ENCODE measurements around the gene TFF1. TPM values are rescaled to one million over a fixed set of nuclear protein-coding genes. Genes with fewer than 3 reads are reported as not detected.

Gene TFF1
- total RNA-seq, 1 experiment from 2014 or later, result not detected

GRCh38 chr21:42350318-42350910 lies 15.9 kb downstream of the TFF1 start:
- no peak for DNase-seq (ENCODE audit: low spot score)
- in situ Hi-C loops (cut with HindIII; ENCODE audit: low sequenced_read_pairs), result no loop called here

DNA sequence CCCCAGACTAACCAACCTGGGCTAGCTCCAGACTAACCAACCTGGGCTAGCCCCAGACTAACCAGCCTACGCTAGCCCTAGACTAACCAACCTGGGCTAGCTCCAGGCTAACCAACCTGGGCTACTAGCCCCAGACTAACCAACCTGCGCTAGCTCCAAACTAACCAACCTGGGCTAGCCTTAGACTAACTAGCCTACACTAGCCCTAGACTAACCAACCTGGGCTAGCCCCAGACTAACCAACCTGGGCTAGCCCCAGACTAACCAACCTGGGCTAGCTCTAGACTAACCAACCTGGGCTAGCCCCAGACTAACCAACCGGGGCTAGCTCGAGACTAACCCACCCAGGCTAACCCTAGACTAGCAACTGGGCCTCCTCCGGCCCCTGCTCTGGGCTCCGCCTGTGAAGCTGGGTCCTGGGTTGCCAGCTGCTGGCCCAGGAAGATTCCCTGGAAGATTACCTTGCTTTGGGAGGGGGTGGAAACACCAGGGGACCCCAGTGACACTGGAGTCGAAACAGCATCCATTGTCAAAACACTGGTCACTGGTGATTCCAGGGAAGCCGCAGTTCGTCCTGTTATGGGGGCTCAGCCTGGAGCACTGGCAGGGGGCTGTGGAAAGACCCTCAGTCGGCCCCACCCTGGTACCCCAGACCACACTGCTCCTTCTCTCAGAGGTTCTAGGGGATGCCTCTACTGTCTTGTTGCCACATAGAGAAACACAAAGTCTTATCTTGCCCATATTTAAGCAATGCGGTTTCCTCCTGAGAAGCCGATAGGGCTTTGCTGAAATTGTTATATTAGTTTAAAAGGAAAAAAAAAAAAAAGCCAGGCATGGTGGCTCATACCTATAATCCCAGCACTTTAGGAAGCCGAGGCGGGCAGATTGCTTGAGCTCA lies 16.7 kb downstream of the TFF1 start:
- DNase-seq (ENCODE audit: low spot score), result no peak
- in situ Hi-C loops (cut with HindIII; ENCODE audit: low sequenced_read_pairs), result loop anchor here (10.0 kb wide), 1 partner anchor 55 kb away; the partner anchor contains the start of gene UBASH3A

DNA sequence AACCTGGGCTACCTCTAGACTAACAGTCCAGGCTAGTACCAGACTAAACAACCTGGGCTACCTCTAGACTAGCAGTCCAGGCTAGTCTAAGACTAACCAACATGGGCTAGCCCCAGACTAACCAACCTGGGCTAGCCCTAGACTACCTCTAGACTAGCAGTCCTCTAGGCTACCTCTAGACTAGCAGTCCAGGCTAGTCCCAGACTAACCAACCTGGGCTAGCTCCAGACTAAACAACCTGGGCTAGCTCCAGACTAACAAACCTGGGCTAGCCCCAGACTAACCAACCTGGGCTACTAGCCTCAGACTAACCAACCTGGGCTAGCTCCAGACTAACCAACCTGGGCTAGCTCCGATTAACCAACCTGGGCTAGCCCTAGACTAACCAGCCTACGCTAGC lies 17.6 kb downstream of the TFF1 start:
- in situ Hi-C loops (cut with HindIII; ENCODE audit: low sequenced_read_pairs), result loop anchor here (10.0 kb wide), 1 partner anchor 56 kb away; the partner anchor contains the start of gene UBASH3A
- no peak for DNase-seq (ENCODE audit: low spot score)

DNA sequence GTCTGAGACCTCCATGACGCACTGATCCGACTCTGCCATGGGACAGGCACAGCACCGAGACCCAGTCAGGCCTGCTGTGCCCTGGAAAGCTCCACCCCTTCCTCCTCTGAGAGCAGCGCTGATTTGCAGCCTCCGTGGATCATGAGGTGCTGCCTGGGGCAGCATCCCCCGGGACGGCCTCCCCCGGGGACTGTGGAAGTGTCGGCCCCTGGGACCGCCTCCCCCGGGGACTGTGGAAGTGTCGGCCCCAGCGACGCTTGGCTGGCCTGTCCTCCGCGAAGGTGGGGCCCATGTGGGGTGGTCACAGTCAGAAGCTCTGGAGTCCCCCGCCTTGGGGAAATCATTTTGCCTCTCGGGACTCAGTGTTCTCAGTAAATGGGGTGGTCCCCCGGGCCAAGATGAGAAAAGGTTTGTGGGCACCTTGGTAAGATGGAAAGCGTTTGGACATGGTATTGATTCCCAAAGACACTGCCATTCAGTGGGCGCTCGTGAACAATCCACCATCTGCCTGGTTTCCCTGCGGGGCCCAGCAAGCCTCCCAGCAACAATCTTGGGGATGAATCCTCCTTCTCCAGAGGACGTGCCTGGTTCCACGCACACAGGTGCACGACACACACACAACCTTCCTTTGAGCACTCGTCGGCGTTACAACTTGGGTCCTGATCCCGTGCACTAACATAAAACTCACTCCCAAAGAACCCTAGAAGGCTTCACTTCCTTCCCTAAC lies 18.6 kb downstream of the TFF1 start:
- no peak for DNase-seq (ENCODE audit: low spot score)
- in situ Hi-C loops (cut with HindIII; ENCODE audit: low sequenced_read_pairs), result loop anchor here (10.0 kb wide), 1 partner anchor 57 kb away; the partner anchor contains the start of gene UBASH3A

DNA sequence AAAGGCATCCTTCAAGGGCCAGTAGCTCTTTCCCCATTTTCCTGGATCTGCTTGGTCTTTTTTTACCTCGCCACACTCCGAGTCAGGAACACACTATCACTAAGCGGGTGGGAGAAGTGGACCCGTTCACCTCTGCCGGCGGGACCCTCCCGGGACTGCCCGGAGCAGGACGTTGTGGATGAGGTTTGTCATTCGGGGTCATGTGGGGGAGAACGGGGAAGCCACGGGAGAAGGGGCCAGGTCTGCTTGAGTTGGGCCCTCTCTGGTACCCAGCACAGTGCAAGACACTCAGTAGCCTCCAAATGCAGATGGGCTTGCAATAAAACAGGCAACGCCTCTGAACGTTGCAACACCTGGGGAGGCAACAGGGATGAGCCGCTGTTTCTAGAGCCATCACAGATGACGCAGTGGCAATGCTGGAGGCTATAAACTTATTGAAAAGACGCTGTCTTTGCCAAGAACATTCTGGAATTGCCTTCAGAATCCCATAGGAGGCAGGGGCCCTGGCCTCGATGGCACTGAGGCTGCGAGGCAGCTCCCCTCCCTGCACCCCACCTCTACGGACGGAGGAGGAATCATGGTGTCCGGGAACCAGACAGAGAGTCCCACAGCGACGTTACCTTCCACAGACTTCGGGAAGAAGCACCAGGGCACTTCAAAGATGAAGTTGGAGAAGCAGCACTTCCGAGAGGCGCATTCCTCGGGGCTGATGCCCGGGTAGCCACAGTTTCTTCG lies 19.3 kb downstream of the TFF1 start:
- DNase-seq (ENCODE audit: low spot score), result no peak
- in situ Hi-C loops (cut with HindIII; ENCODE audit: low sequenced_read_pairs), result loop anchor here (10.0 kb wide), 1 partner anchor 58 kb away; the partner anchor contains the start of gene UBASH3A

DNA sequence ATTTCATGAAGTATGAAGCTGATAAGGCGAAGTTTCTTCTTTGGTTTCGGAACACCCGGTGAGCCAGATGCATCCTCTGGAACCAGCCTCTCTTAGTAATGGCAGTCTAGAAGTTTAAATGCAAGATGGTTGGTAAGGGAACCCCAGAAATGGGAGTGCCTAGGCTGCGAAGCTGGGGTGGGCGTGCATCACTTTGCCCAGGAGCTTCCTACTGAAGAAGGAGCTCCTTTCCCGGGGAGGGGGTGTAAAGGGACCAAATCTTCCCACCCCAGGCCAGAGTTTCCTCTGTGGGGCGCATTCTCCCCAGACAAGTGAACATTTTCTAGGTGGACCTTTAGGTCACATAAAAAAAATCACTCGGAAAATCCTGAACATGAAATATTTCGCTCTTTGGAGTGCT lies 19.9 kb downstream of the TFF1 start:
- no peak for DNase-seq (ENCODE audit: low spot score)
- in situ Hi-C loops (cut with HindIII; ENCODE audit: low sequenced_read_pairs), result loop anchor here (10.0 kb wide), 1 partner anchor 58 kb away; the partner anchor contains the start of gene UBASH3A

DNA sequence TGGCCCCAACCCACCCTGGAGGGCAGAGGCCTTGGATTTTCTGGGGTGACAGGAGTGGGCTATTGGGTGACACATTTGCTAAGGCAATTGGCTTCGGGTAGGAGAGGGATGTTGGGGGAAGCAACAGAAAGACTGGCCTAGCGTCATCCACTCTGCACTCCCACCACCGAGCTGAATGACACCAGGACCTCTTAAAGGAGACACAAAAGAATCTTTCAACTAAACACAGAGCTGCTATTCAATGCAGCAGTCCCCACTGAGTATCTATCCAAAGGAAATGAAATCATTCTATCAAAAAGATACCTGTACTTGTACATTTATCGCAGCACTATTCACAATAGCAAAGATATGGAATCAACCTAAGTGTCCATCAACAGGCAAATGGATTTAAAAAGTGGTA lies 21.7 kb downstream of the TFF1 start:
- in situ Hi-C loops (cut with HindIII; ENCODE audit: low sequenced_read_pairs), result loop anchor here (10.0 kb wide), 1 partner anchor 60 kb away; the partner anchor contains the start of gene UBASH3A

DNA sequence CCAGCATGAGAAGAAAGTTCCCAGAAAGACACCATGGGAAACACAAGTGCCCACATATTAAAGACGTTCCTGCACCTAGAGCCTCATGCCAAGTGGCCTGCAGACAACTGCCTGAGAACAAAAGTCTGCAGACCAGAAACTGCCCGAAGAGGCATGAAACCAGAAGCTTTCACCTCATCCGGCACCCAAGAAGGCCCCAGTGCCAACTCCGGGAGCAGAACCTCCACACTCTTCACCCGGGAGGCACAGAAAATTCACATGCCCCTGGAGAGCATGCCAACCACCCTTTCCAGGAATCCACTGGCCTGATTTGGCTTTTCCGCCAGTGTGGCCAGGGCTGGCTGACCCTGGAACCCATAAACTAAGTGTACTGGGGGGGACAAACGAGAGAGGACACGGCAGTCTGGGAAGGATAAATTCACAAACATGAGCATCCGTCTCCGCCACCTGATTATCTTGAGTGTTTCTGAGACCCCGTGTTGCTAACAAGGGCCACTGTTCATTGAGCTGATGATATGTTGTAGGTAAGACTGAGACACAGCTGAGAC lies 22.3 kb downstream of the TFF1 start:
- no peak for DNase-seq (ENCODE audit: low spot score)
- in situ Hi-C loops (cut with HindIII; ENCODE audit: low sequenced_read_pairs), result loop anchor here (10.0 kb wide), 1 partner anchor 61 kb away; the partner anchor contains the start of gene UBASH3A

More for the DNA sequence above, 21.7 kb downstream of the TFF1 start:
- DNase-seq (ENCODE audit: low spot score), result no peak

GRCh38 chr21:42343556-42343955 lies 22.8 kb downstream of the TFF1 start:
- DNase-seq (ENCODE audit: low spot score), result no peak
- in situ Hi-C loops (cut with HindIII; ENCODE audit: low sequenced_read_pairs), result loop anchor here (10.0 kb wide), 1 partner anchor 61 kb away; the partner anchor contains the start of gene UBASH3A

DNA sequence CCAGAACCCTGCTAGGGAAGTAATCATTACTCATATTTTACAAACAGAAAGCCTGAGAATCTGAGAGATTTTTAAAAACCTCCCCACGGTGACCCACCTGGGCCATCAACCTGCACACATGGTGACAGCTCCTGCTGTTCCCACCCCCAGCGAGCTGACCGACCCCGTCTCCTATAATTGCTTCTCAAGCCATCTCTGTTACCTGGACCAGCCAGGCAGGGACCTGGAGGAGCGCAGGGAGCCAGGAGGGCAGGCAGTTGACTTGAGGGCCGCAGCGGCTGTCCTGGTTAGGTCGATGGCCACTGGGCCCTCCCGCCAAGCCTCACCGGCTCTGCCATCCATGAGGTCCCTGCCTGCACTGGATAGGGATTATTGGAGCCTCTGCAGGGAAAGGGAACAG lies 23.2 kb downstream of the TFF1 start:
- no peak for DNase-seq (ENCODE audit: low spot score)
- in situ Hi-C loops (cut with HindIII; ENCODE audit: low sequenced_read_pairs), result loop anchor here (10.0 kb wide), 1 partner anchor 62 kb away; the partner anchor contains the start of gene UBASH3A

DNA sequence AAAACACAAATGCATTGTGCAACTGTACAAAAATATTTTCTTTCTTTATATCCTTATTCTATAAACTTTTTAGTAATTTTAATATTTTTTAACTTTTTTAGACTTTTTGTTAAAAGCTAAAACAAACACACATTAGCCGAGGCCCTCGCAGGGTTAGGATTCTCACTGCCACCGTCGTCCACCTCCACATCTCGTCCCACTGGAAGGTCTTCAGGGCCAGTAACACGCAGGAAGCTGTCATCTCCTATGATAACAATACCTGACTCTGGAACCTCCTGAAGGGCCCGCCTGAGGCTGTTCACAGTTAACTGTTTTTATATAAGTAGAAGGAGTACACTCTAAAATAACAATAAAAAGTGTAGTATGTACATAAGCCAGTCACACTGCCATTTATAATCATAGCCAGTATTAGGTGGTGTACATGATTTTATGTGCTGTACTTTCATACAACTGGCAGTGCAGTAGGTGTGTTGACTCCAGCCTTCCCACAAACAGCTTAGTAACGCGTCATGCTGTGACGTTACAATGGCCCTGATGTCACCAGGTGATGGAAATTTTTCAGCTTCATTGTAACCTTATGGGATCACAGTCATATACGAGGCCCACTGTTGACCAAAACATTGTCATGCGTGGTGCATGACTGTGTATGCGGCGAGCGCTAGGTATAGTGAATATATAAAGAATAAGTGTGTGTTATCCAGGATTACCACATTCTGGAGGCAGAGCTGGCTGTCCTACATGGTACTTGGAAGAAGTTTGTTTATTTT lies 24.4 kb downstream of the TFF1 start:
- DNase-seq (ENCODE audit: low spot score), result no peak
- in situ Hi-C loops (cut with HindIII; ENCODE audit: low sequenced_read_pairs), result loop anchor here (10.0 kb wide), 1 partner anchor 63 kb away; the partner anchor contains the start of gene UBASH3A

DNA sequence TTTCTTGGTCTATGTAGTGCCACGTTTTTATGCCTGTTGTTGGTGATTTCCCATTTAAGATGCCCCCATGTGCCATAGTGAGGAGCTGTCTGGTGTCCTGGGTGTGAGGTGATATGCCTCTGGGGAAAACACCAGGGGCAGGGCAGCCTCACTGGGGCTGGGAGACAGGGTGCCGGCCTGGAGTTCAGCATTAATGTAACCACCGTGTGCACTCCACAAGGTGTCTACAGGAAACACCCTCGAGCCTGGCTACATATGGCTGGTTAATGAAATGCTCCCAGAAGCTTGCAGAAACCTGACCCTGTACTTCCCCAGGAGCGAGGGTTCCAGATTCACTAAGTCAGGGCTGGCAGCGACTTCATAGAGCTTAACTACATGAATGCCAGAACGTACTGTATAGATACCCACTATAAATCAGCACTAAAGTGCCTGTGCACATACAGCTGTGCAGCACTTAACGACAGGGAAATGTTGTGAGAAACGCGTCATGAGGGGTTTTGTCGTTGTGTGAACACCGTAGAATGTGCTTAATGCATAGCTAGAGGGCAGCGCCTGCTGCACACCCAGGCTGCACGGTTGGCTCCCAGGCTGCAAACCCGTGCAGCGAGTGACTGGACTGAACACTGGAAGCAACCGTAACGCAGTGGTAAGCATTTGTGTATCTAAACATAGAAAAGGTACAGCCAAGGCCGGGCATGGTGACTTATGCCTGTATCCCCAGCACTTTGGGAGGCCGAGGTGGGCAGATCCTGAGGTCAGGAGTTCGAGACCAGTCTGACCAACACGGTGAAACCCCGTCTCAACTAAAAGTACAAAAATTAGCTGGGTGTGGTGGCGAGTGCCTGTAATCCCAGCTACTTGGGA lies 25.9 kb downstream of the TFF1 start:
- in situ Hi-C loops (cut with HindIII; ENCODE audit: low sequenced_read_pairs), result loop anchor here (10.0 kb wide), 1 partner anchor 64 kb away; the partner anchor contains the start of gene UBASH3A
- no peak for DNase-seq (ENCODE audit: low spot score)

DNA sequence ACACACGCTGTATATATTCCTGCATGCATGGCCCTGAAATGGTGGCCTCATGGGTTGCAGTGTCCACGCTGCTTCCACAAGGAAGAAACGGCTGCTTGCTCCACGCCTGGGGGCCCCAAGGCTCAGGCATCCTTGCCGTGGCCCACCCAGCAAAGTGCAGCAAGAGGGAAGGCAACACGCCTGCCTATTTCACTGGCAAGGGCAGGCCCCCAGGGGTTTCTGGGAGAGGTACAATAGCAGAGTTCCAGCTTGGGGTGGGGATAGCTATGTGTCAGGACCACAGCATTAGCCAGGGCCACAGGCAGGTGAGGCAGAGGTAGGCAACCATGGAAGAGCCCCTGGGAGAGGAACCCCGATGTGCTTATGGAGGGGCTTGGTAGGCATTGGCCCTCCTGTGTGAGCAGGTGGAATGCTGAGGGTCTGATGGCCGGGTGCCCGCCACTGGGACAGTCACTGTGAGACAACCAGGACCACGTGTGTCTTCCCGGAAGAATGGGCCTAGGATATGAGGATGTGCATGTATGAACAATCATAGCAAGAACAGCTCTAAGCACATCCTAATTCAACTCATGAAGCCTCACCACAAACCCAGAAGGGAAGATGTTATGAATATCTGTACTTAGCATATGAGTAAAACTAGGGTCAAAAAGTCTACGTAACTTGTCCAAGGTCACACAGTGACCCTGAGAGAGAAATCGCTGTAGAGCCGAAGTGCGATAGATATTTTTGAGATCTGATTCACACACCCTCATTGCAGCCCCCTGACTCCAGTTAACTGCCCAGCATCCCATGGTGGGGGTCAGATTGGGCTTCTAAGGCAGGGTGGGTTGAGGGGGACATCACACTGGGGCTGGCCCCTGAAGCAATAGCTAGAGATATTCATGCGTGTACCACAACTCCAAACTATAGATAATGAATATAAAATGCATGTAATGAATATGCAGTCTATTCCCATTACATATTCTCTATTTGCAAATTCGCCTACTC lies 27.3 kb downstream of the TFF1 start:
- no peak for DNase-seq (ENCODE audit: low spot score)
- in situ Hi-C loops (cut with HindIII; ENCODE audit: low sequenced_read_pairs), result no loop called here

GRCh38 chr21:42337830-42338728 lies 28.3 kb downstream of the TFF1 start:
- peak; percentile 85 for DNase-seq (ENCODE audit: low spot score)
- in situ Hi-C loops (cut with HindIII; ENCODE audit: low sequenced_read_pairs), result no loop called here

- in situ Hi-C loops (cut with HindIII; ENCODE audit: low sequenced_read_pairs), result no loop called here
- no peak for DNase-seq (ENCODE audit: low spot score)
Observed at GRCh38 chr21:42337276-42337675, 29.1 kb downstream of the TFF1 start.

All from G401 (cell line).